ENCODE results near the gene COL4A2.

Gene COL4A2

GRCh38 chr13:110322126-110322827, 15.2 kb downstream of the COL4A2 start:
- Histone ChIP-seq H3K4me3 (no peak overlapping the region), H3K9me3 (ENCODE audit: low read depth, low read length) (no peaks in the 10 kb centered on the region), H3K9ac (ENCODE audit: insufficient read length) (no peak overlapping the region), H3K36me3 (ENCODE audit: insufficient read depth, low read length) (peaks cover 1% of the 10 kb centered on the region; the same call in 1 of the 2 replicates), H3K27ac (no peak overlapping the region)
- no peak for DNase-seq (ENCODE audit: low read depth, low spot score)
- TF ChIP-seq FOXP2 (optimal IDR thresholded peaks at IDR 0.05; ENCODE audit: control extremely low read depth, extremely low read length, insufficient read depth) (no peak), EZH2 (IDR thresholded peaks at IDR 0.05) (no peak)

GRCh38 chr13:110322828-110323171, 15.7 kb downstream of the COL4A2 start:
- no peak for DNase-seq (ENCODE audit: low read depth, low spot score)
- H3K9ac ChIP-seq (ENCODE audit: insufficient read length), result no peak overlapping the region

GRCh38 chr13:110323172-110323891, 16.2 kb downstream of the COL4A2 start:
- DNase-seq (ENCODE audit: low read depth, low spot score), result no peak
- no peaks in the 10 kb centered on the region for H3K9me3 ChIP-seq (ENCODE audit: low read depth, low read length)
- H3K27ac ChIP-seq, result no peak overlapping the region
- no peak for TF ChIP-seq FOXP2 (optimal IDR thresholded peaks at IDR 0.05; ENCODE audit: control extremely low read depth, extremely low read length, insufficient read depth)
- no peak for TF ChIP-seq POLR2AphosphoS5 (IDR thresholded peaks at IDR 0.05; ENCODE audit: borderline replicate concordance, low read depth, low read length)
- no peak for TF ChIP-seq EZH2 (IDR thresholded peaks at IDR 0.05)
- H3K4me3 ChIP-seq, result no peak overlapping the region
- H3K9ac ChIP-seq (ENCODE audit: insufficient read length), result no peak overlapping the region
- no peaks in the 10 kb centered on the region for H3K36me3 ChIP-seq (ENCODE audit: insufficient read depth, low read length)

More at GRCh38 chr13:110322828-110323171, 15.7 kb downstream of the COL4A2 start:
- no peak overlapping the region for H3K4me3 ChIP-seq
- TF ChIP-seq POLR2AphosphoS5 (IDR thresholded peaks at IDR 0.05; ENCODE audit: borderline replicate concordance, low read depth, low read length), result no peak
- no peak for TF ChIP-seq EZH2 (IDR thresholded peaks at IDR 0.05)
- TF ChIP-seq FOXP2 (optimal IDR thresholded peaks at IDR 0.05; ENCODE audit: control extremely low read depth, extremely low read length, insufficient read depth), result no peak
- H3K27ac ChIP-seq, result no peak overlapping the region
- no peaks in the 10 kb centered on the region; the same call in 1 of the 2 replicates for H3K36me3 ChIP-seq (ENCODE audit: insufficient read depth, low read length)
- H3K9me3 ChIP-seq (ENCODE audit: low read depth, low read length), result no peaks in the 10 kb centered on the region

- DNase-seq (ENCODE audit: low read depth, low spot score), result no peak
- Histone ChIP-seq H3K4me3 (no peak overlapping the region), H3K36me3 (ENCODE audit: insufficient read depth, low read length) (no peaks in the 10 kb centered on the region), H3K27ac (no peak overlapping the region), H3K9ac (ENCODE audit: insufficient read length) (no peak overlapping the region), H3K9me3 (ENCODE audit: low read depth, low read length) (no peaks in the 10 kb centered on the region)
- TF ChIP-seq FOXP2 (optimal IDR thresholded peaks at IDR 0.05; ENCODE audit: control extremely low read depth, extremely low read length, insufficient read depth) (no peak), POLR2AphosphoS5 (IDR thresholded peaks at IDR 0.05; ENCODE audit: borderline replicate concordance, low read depth, low read length) (no peak), EZH2 (IDR thresholded peaks at IDR 0.05) (no peak)
These were observed 17.1 kb downstream of the COL4A2 start for GRCh38 chr13:110324026-110324749.

GRCh38 chr13:110326263-110326904, 19.3 kb downstream of the COL4A2 start:
- Histone ChIP-seq H3K4me3 (peak overlapping the region; percentile 74), H3K36me3 (ENCODE audit: insufficient read depth, low read length) (no peaks in the 10 kb centered on the region), H3K9ac (ENCODE audit: insufficient read length) (no peak overlapping the region), H3K27ac (peak overlapping the region; percentile 87), H3K9me3 (ENCODE audit: low read depth, low read length) (no peaks in the 10 kb centered on the region)
- DNase-seq (ENCODE audit: low read depth, low spot score), result no peak
- TF ChIP-seq POLR2AphosphoS5 (IDR thresholded peaks at IDR 0.05; ENCODE audit: borderline replicate concordance, low read depth, low read length), result no peak
- no peak for TF ChIP-seq FOXP2 (optimal IDR thresholded peaks at IDR 0.05; ENCODE audit: control extremely low read depth, extremely low read length, insufficient read depth)
- TF ChIP-seq EZH2 (IDR thresholded peaks at IDR 0.05), result no peak

GRCh38 chr13:110327051-110327721, 20.1 kb downstream of the COL4A2 start:
- peak overlapping the region; percentile 74 for H3K4me3 ChIP-seq
- no peaks in the 10 kb centered on the region for H3K9me3 ChIP-seq (ENCODE audit: low read depth, low read length)
- TF ChIP-seq EZH2 (IDR thresholded peaks at IDR 0.05), result no peak
- no peak for TF ChIP-seq POLR2AphosphoS5 (IDR thresholded peaks at IDR 0.05; ENCODE audit: borderline replicate concordance, low read depth, low read length)
- TF ChIP-seq FOXP2 (optimal IDR thresholded peaks at IDR 0.05; ENCODE audit: control extremely low read depth, extremely low read length, insufficient read depth), result peak; percentile 99
- H3K9ac ChIP-seq (ENCODE audit: insufficient read length), result peak overlapping the region; percentile 43
- no peaks in the 10 kb centered on the region for H3K36me3 ChIP-seq (ENCODE audit: insufficient read depth, low read length)
- peak; percentile 45 for DNase-seq (ENCODE audit: low read depth, low spot score)
- H3K27ac ChIP-seq, result peak overlapping the region; percentile 87

GRCh38 chr13:110328573-110328972, 21.5 kb downstream of the COL4A2 start:
- H3K4me3 ChIP-seq, result no peak overlapping the region

More at GRCh38 chr13:110328573-110328972, 21.5 kb downstream of the COL4A2 start:
- H3K36me3 ChIP-seq (ENCODE audit: insufficient read depth, low read length), result no peaks in the 10 kb centered on the region
- no peaks in the 10 kb centered on the region for H3K9me3 ChIP-seq (ENCODE audit: low read depth, low read length)
- TF ChIP-seq POLR2AphosphoS5 (IDR thresholded peaks at IDR 0.05; ENCODE audit: borderline replicate concordance, low read depth, low read length), result no peak
- no peak for TF ChIP-seq EZH2 (IDR thresholded peaks at IDR 0.05)
- no peak for TF ChIP-seq FOXP2 (optimal IDR thresholded peaks at IDR 0.05; ENCODE audit: control extremely low read depth, extremely low read length, insufficient read depth)
- H3K9ac ChIP-seq (ENCODE audit: insufficient read length), result no peak overlapping the region
- no peak for DNase-seq (ENCODE audit: low read depth, low spot score)
- no peak overlapping the region for H3K27ac ChIP-seq
